ENCODE measurements around the gene LRRC38.
"Not testable (repeated sequence)": the region's sequence is repeated elsewhere in the genome, so short reads cannot be mapped to it uniquely, and the experiment has no call there.

Gene LRRC38

DNA sequence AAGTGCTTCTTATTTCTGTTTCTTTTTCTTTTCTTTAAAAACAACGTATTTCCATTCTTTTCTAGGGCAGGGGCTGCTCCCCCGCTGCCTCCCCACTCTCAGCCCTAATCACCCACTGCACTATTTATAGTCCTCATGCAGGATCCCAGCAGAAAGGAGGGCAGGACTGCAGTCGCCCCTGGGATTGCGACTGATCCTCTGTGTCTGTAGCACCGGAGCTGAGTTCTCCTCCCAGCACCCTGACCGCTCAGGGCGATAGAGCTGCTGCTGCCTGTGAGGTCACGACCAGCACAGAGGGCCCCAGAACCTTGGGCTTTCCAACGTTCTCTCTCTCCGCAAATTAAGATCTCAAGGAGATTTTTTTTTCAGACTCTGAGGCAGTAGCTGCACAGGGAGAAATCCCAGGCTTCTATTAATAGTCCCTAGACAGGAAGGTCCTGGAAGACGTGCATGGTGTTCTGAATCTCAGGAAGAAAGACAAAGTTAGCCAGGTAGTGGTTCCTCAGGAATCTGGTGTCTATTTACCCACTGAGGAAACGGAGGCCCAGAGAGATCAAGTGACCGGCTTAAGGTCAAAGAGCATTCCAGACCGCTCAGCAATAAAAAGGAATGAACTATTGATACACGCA, 56.8 kb downstream of the LRRC38 start:
- DNase-seq = no peak

- DNase-seq = no peak
Measured at GRCh38 chr1:13451399-13451965, 62.3 kb downstream of the LRRC38 start.

DNA sequence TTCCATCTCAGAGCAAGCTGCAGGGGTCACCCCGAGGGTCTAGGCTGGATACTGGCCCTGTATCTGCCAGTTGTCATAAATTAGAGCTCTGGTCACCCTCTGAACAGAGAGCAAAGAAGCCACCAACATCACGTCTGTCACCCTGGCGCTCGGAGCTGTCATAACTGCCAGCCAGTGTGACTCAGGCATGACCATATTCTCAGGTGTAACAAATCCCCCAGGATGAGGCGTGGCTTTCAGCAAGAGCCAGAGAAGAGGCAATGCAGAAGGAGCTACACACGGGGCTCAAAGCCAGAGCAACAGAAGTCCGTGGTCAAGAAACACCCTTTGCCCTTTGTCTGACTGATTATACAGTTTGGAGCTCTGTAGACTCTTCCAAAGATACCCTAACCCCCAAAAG, 63.6 kb downstream of the LRRC38 start:
- DNase-seq = no peak

DNA sequence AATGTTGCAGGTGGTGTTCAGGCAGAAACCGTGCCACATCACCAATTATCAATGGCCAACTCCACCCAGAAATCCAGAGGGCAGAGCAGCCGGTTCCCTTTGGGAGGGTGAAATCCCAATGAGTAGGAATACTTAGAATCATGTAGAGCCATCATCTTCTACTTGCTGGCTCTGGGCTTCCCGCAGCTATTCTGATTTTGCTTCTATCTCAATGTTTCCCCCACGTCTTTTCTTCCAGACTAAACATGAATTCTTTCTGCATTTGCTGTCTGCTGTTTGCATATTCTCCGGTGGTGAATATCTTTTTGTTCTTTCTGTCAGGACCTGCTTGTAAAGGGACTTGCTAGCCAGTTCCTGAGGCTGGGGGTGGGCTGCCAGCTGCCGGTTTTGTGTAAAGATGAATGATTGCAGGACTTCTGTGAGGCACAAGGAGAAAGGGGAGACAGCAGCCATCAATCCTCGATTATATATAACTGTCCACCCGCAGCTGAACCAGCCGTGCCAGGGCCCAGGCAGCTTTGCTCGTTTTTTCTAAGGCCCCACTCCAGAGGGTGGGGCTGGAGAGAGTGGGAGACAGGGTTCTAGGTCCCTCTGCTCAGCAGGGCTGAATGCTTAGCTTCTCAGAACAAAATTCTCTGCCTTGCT, 70.3 kb downstream of the LRRC38 start:
- no peak for DNase-seq

GRCh38 chr1:13439104-13439783, 74.6 kb downstream of the LRRC38 start:
- not testable (repeated sequence) for DNase-seq

DNA sequence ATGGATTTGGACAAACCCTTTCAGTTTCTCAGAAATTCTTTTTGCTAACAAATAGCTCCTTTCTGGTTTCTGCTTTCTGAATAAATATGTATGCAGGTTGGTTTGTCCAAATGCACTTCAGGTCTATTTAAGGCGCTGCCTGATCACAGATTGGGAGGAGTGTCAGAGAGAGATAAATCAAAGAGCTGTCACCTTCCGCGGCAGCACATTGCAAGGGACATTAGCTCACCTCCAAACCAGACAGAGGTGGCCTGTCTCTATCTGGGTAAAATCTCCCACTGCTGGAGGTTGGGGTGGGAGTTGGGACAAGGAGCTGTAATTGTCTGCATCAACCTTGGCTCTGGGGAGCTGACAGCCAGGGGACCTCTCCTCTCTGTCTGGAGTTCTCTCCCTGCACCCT, 78.3 kb downstream of the LRRC38 start:
- no peak for DNase-seq

- DNase-seq = not testable (repeated sequence)
Measured at GRCh38 chr1:13433694-13434358, 80.0 kb downstream of the LRRC38 start.

DNA sequence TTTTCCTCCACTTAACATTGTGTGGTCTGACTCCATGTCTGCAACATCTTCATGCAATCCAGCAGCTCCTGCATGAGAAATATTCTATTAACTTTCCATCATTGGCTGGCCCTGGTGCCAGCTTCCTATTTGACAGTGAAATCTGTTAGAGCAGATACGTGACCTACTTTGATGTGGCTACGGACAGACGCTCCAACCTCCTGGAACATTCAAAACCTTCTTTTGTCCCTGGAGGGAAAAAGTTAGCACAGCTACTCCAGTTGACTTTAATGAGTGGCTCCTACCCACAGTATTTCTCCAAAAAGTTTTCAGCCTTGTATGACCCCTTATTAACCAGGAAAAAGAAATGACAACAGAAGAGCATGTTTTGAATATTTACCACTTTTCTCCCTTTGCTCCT, 81.6 kb downstream of the LRRC38 start:
- no peak for DNase-seq

GRCh38 chr1:13430495-13430894, 83.3 kb downstream of the LRRC38 start:
- no peak for DNase-seq
